Caco-2 (cell line): ENCODE results near the gene PRKAG2. TPM values are rescaled to one million over a fixed set of nuclear protein-coding genes. Genes with fewer than 3 reads are reported as not detected.

Source experiments
- BruUV-seq: library from RNA; stranded (reverse); fragments of 400-500 nt; replicated peaks from 2 replicates; lab custom pipeline; 2021; lab: Mats Ljungman, UMichigan
- CTCF ChIA-PET: fragments of 300-600 bp; sonication (Branson Sonifier 250); formaldehyde crosslinking; loops from one replicate; lab custom pipeline; 2022; ENCODE audit warnings: antibody characterized with exemption; lab: Charles Lee
- POLR2A ChIA-PET: fragments of 300-600 bp; sonication (Branson Sonifier 250); formaldehyde crosslinking; loops from one replicate; lab custom pipeline; 2022; ENCODE audit warnings: antibody characterized with exemption; lab: Charles Lee
- DNase-seq, 2 experiments: peaks; one replicate each; pipeline versions ENCODE4 v3.0.0 to v3.0.0-alpha.2; 2020 to 2022
- H3K27me3 ChIP-seq: replicated peaks from 2 replicates; pipeline ENCODE4 v1.6.0; 2011; ENCODE audit warnings: low read length; ENCODE audit not compliant: control insufficient read depth, insufficient read depth
- H3K36me3 ChIP-seq: 2 replicates; pipeline ENCODE4 v1.5.1; 2011; ENCODE audit warnings: low read length; ENCODE audit not compliant: control insufficient read depth, insufficient read depth
- H3K4me1 ChIP-seq: fragments of 250-450 bp; sonication (Bioruptor Pico); 2 replicates; pipeline ENCODE4 v1.5.1; 2020; ENCODE audit warnings: mild to moderate bottlenecking
- H3K4me3 ChIP-seq: 2 replicates; pipeline ENCODE4 v1.5.1; 2011; ENCODE audit warnings: low read depth, mild to moderate bottlenecking, control low read depth, low read length
- H3K9me3 ChIP-seq: fragments of 250-450 bp; sonication (Bioruptor Pico); 2 replicates; pipeline ENCODE4 v1.5.1; 2020; ENCODE audit warnings: mild to moderate bottlenecking, moderate library complexity
- H3K27ac Mint-ChIP-seq: one replicate; pipeline ENCODE4 v1.8.0; 2022; ENCODE audit warnings: mixed read lengths; ENCODE audit not compliant: unreplicated experiment
- H3K27me3 Mint-ChIP-seq: one replicate; pipeline ENCODE4 v1.8.0; 2022; ENCODE audit warnings: mixed read lengths; ENCODE audit not compliant: insufficient read depth, unreplicated experiment
- H3K36me3 Mint-ChIP-seq: one replicate; pipeline ENCODE4 v1.8.0; 2022; ENCODE audit warnings: mild to moderate bottlenecking, mixed read lengths; ENCODE audit not compliant: insufficient read depth, unreplicated experiment
- H3K4me1 Mint-ChIP-seq: one replicate; pipeline ENCODE4 v1.8.0; 2022; ENCODE audit warnings: low read depth, mixed read lengths; ENCODE audit not compliant: unreplicated experiment
- H3K4me3 Mint-ChIP-seq: one replicate; pipeline ENCODE4 v1.8.0; 2022; ENCODE audit warnings: mild to moderate bottlenecking, moderate library complexity, mixed read lengths; ENCODE audit not compliant: unreplicated experiment
- H3K9me3 Mint-ChIP-seq: one replicate; pipeline ENCODE4 v1.8.0; 2022; ENCODE audit warnings: mixed read lengths; ENCODE audit not compliant: unreplicated experiment
- intact Hi-C: fragments of 100-400 bp; cut with micrococcal nuclease; formaldehyde crosslinking; loops from one replicate; pipeline ENCODE4 v1.10.0; 2022; ENCODE audit not compliant: unreplicated experiment
- total RNA-seq: library from RNA; stranded (reverse); gene quantifications from 2 replicates; pipeline ENCODE4 v1.2.3, GENCODE V29; 2022
- TF ChIP-seq, protein P1 (sequence below), 2 experiments: fragments of 200-600 bp in 1 of 2; IDR thresholded peaks; 1 replicate in 1 of 2; 2 replicates in 1 of 2; pipeline versions ENCODE4 v1.5.1 to v1.8.0; 2011 to 2022; ENCODE audit warnings: antibody characterized with exemption in 1 of 2, control low read depth in 1 of 2, inconsistent platforms in 1 of 2, low read depth in 1 of 2, low read length in 1 of 2, mild to moderate bottlenecking in 1 of 2, moderate library complexity in 1 of 2; ENCODE audit not compliant: insufficient read depth in 1 of 2, severe bottlenecking in 1 of 2, unreplicated experiment in 1 of 2

PRKAG2 gene
- total RNA-seq, 1 experiment from 2014 or later, result 15.9 TPM

DNA sequence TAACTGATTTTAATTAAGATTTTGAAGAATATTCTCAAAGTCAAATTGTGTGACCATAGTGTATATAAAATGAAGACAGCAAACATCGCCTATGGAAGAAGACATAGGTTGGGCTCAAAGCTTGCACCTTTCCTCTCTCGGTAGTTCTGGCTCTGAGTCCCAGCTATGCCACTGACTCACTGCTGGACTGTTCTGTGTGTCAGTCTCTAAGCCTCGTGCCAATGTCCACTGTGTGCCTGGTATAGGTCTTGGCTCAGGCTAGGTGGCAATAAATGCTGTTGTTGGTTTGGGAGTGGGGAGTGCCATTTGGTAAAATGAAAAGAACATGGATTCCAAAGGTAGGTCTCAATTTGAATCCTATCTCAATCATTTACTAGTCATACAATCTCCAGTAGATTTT is 219.7 kb downstream of the PRKAG2 start:
- CTCF ChIA-PET, result no interaction called here
- H3K27me3 Mint-ChIP-seq, result no peaks in the 10 kb centered on the region
- intact Hi-C loops, result no loop called here
- H3K4me1 ChIP-seq, result no peaks in the 10 kb centered on the region
- 0 out of 2 replicates have a peak, but pooled peaks cover 5% of the 10 kb centered on the region for H3K9me3 ChIP-seq
- DNase-seq, result no peak
- no TSS peak for BruUV-seq
- H3K4me1 Mint-ChIP-seq, result no peaks in the 10 kb centered on the region
- H3K9me3 Mint-ChIP-seq, result no peaks in the 10 kb centered on the region
- POLR2A ChIA-PET, result no interaction called here
- TF ChIP-seq, protein P1, sequence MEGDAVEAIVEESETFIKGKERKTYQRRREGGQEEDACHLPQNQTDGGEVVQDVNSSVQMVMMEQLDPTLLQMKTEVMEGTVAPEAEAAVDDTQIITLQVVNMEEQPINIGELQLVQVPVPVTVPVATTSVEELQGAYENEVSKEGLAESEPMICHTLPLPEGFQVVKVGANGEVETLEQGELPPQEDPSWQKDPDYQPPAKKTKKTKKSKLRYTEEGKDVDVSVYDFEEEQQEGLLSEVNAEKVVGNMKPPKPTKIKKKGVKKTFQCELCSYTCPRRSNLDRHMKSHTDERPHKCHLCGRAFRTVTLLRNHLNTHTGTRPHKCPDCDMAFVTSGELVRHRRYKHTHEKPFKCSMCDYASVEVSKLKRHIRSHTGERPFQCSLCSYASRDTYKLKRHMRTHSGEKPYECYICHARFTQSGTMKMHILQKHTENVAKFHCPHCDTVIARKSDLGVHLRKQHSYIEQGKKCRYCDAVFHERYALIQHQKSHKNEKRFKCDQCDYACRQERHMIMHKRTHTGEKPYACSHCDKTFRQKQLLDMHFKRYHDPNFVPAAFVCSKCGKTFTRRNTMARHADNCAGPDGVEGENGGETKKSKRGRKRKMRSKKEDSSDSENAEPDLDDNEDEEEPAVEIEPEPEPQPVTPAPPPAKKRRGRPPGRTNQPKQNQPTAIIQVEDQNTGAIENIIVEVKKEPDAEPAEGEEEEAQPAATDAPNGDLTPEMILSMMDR (IDR thresholded peaks at IDR 0.05; ENCODE audit: insufficient read depth in 1 of 2, low read depth in 1 of 2, low read length in 1 of 2, severe bottlenecking in 1 of 2, unreplicated experiment in 1 of 2), result no peak
- no peak overlapping the region for H3K4me3 Mint-ChIP-seq
- no peaks in the 10 kb centered on the region for H3K36me3 ChIP-seq
- H3K4me3 ChIP-seq, result no peak overlapping the region
- H3K27ac Mint-ChIP-seq, result no peak overlapping the region
- no peaks in the 10 kb centered on the region for H3K36me3 Mint-ChIP-seq
- no peaks in the 10 kb centered on the region for H3K27me3 ChIP-seq

DNA sequence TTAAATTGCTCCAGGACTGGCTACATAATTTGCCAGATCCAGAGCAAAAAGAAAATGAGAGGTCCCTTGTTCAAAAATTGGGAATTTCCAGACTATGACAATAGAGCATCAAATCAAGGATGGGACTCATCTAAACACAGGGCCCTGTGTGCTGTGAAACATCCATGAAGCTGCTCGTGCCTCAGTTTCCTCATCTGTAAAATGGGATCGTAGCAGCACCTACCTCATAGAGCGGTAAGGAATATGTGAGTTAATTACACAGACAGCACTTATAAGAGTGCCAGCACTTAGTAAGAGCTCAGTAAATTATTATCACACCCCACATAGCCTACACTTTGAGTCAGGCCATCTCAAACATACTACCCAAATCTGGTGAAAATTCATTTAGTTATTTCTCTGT is 221.4 kb downstream of the PRKAG2 start:
- no peak overlapping the region for H3K4me3 Mint-ChIP-seq
- H3K9me3 ChIP-seq, result 0 out of 2 replicates have a peak, but pooled peaks cover 5% of the 10 kb centered on the region
- ChIA-PET CTCF (no interaction called here), POLR2A (no interaction called here)
- no peaks in the 10 kb centered on the region for H3K4me1 Mint-ChIP-seq
- no TSS peak for BruUV-seq
- H3K4me1 ChIP-seq, result no peaks in the 10 kb centered on the region
- TF ChIP-seq, protein P1 (IDR thresholded peaks at IDR 0.05; ENCODE audit: insufficient read depth in 1 of 2, low read depth in 1 of 2, low read length in 1 of 2, severe bottlenecking in 1 of 2, unreplicated experiment in 1 of 2), result no peak
- H3K36me3 ChIP-seq, result no peaks in the 10 kb centered on the region
- H3K27me3 Mint-ChIP-seq, result no peaks in the 10 kb centered on the region
- H3K4me3 ChIP-seq, result no peak overlapping the region
- intact Hi-C loops, result no loop called here
- H3K27me3 ChIP-seq, result no peaks in the 10 kb centered on the region
- no peak for DNase-seq
- no peaks in the 10 kb centered on the region for H3K9me3 Mint-ChIP-seq
- H3K36me3 Mint-ChIP-seq, result no peaks in the 10 kb centered on the region
- H3K27ac Mint-ChIP-seq, result no peak overlapping the region

DNA sequence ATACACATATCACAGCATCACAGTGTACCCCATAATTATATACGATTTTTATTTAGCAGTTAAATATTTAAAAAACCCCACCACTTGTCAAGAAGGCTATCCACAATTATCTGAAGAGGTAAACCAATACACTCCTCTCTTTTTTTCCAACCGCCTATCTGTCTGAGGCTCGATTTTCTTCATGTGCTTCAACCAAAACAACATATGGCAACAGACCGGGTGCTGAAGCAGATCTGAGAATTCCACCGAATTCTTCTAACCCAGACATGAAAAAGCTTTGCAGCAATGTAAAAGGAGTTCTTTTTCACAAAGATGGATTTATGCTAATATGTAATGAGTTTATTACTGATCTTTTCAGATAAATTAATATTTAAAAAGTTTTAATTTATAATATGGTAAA is 224.8 kb downstream of the PRKAG2 start:
- Histone ChIP-seq H3K4me1 (no peaks in the 10 kb centered on the region), H3K36me3 (no peaks in the 10 kb centered on the region), H3K27me3 (no peaks in the 10 kb centered on the region), H3K4me3 (no peak overlapping the region), H3K9me3 (0 out of 2 replicates have a peak, but pooled peaks cover 5% of the 10 kb centered on the region)
- Mint-ChIP-seq H3K27ac (no peak overlapping the region), H3K9me3 (no peaks in the 10 kb centered on the region), H3K4me3 (no peak overlapping the region), H3K36me3 (no peaks in the 10 kb centered on the region), H3K4me1 (no peaks in the 10 kb centered on the region), H3K27me3 (peaks cover 5% of the 10 kb centered on the region)
- ChIA-PET POLR2A (no interaction called here), CTCF (interaction anchor here (1.3 kb wide), 1 partner anchor 20 kb away, joined by 3 read pairs; no protein-coding TSS in a partner anchor)
- TF ChIP-seq, protein P1 (IDR thresholded peaks at IDR 0.05; ENCODE audit: insufficient read depth in 1 of 2, low read depth in 1 of 2, low read length in 1 of 2, severe bottlenecking in 1 of 2, unreplicated experiment in 1 of 2), result no peak
- no TSS peak for BruUV-seq
- no peak for DNase-seq
- intact Hi-C loops, result no loop called here
